H9 (cell line): ENCODE data around the gene KRTAP20-2. TPM values are rescaled to one million over a fixed set of nuclear protein-coding genes. Genes with fewer than 3 reads are reported as not detected.

Experiments
- DNase-seq: peaks from one replicate; pipeline ENCODE4 v3.0.0-alpha.2; 2017
- H2AFZ ChIP-seq: one replicate; pipeline ENCODE4 v1.6.1; 2013; ENCODE audit warnings: mild to moderate bottlenecking, low read length, control low read depth, moderate library complexity
- H2AK5ac ChIP-seq: 2 replicates; pipeline ENCODE4 v1.6.1; 2013; ENCODE audit warnings: low read length, control low read depth, mixed read lengths; ENCODE audit not compliant: insufficient read length
- H2BK120ac ChIP-seq: one replicate; pipeline ENCODE4 v1.6.1; 2013; ENCODE audit warnings: low read depth, mild to moderate bottlenecking, low read length, control low read depth, inconsistent platforms; ENCODE audit not compliant: poor library complexity, severe bottlenecking
- H2BK12ac ChIP-seq: 2 replicates; pipeline ENCODE4 v1.6.1; 2013; ENCODE audit warnings: low read length, control low read depth, mixed read lengths, low read depth; ENCODE audit not compliant: insufficient read length
- H2BK15ac ChIP-seq: 2 replicates; pipeline ENCODE4 v1.6.1; 2013; ENCODE audit warnings: low read depth, low read length, control low read depth
- H2BK20ac ChIP-seq: one replicate; pipeline ENCODE4 v1.6.1; 2013; ENCODE audit warnings: low read depth, mild to moderate bottlenecking, low read length, control low read depth, inconsistent platforms; ENCODE audit not compliant: poor library complexity, severe bottlenecking
- H2BK5ac ChIP-seq: 2 replicates; pipeline ENCODE4 v1.6.1; 2013; ENCODE audit warnings: low read length, control low read depth, mixed read lengths; ENCODE audit not compliant: insufficient read length
- H3K14ac ChIP-seq: 2 replicates; pipeline ENCODE4 v1.6.1; 2013; ENCODE audit warnings: low read length, control low read depth; ENCODE audit not compliant: insufficient read depth
- H3K18ac ChIP-seq: 2 replicates; pipeline ENCODE4 v1.6.1; 2013; ENCODE audit warnings: low read depth, mild to moderate bottlenecking, mixed read lengths, low read length, control low read depth; ENCODE audit not compliant: insufficient read length
- H3K23ac ChIP-seq: 2 replicates; pipeline ENCODE4 v1.6.1; 2013; ENCODE audit warnings: low read length, control low read depth, mixed read lengths, low read depth; ENCODE audit not compliant: insufficient read length
- H3K23me2 ChIP-seq: 2 replicates; pipeline ENCODE4 v1.6.1; 2013; ENCODE audit warnings: low read depth, mild to moderate bottlenecking, mixed read lengths, low read length, control low read depth; ENCODE audit not compliant: insufficient read length, poor library complexity, severe bottlenecking
- H3K27ac ChIP-seq: 2 replicates; pipeline ENCODE4 v1.5.1; 2013; ENCODE audit warnings: low read length, control low read depth, mixed read lengths, low read depth; ENCODE audit not compliant: insufficient read length
- H3K27me3 ChIP-seq: 2 replicates; pipeline ENCODE4 v1.6.1; 2013; ENCODE audit warnings: low read length, control low read depth, inconsistent platforms; ENCODE audit not compliant: insufficient read depth
- H3K4ac ChIP-seq: 2 replicates; pipeline ENCODE4 v1.6.1; 2013; ENCODE audit warnings: low read depth, mild to moderate bottlenecking, control low read depth, inconsistent platforms, low read length, moderate library complexity
- H3K4me1 ChIP-seq: 2 replicates; pipeline ENCODE4 v1.6.1; 2013; ENCODE audit warnings: low read length, control low read depth, inconsistent platforms; ENCODE audit not compliant: insufficient read depth
- H3K4me2 ChIP-seq: 2 replicates; pipeline ENCODE4 v1.6.1; 2013; ENCODE audit warnings: low read length, control low read depth, mixed read lengths; ENCODE audit not compliant: insufficient read length, insufficient read depth
- H3K56ac ChIP-seq: 2 replicates; pipeline ENCODE4 v1.6.1; 2013; ENCODE audit warnings: low read depth, mild to moderate bottlenecking, mixed read lengths, low read length, control low read depth; ENCODE audit not compliant: insufficient read length
- H3K79me1 ChIP-seq: 2 replicates; pipeline ENCODE4 v1.6.1; 2013; ENCODE audit warnings: low read depth, mild to moderate bottlenecking, moderate library complexity, low read length, control low read depth, inconsistent platforms; ENCODE audit not compliant: insufficient read depth, poor library complexity, severe bottlenecking
- H3K79me2 ChIP-seq: 2 replicates; pipeline ENCODE4 v1.6.1; 2013; ENCODE audit warnings: low read length, control low read depth, inconsistent platforms; ENCODE audit not compliant: insufficient read depth
- H3K9ac ChIP-seq: 2 replicates; pipeline ENCODE4 v1.6.1; 2013; ENCODE audit warnings: low read length, control low read depth, mixed read lengths; ENCODE audit not compliant: insufficient read length; ENCODE audit errors: extremely low read depth
- H3K9me3 ChIP-seq: one replicate; pipeline ENCODE4 v1.6.1; 2013; ENCODE audit warnings: low read depth, low read length, inconsistent platforms; ENCODE audit not compliant: control insufficient read depth
- H3T11ph ChIP-seq: one replicate; pipeline ENCODE4 v1.6.1; 2013; ENCODE audit warnings: mild to moderate bottlenecking, low read length, control low read depth, inconsistent platforms
- H4K20me1 ChIP-seq: one replicate; pipeline ENCODE4 v1.6.1; 2013; ENCODE audit not compliant: control insufficient read depth, insufficient read length, insufficient read depth
- H4K5ac ChIP-seq: 2 replicates; pipeline ENCODE4 v1.6.1; 2013; ENCODE audit warnings: low read depth, mild to moderate bottlenecking, mixed read lengths, low read length, control low read depth; ENCODE audit not compliant: insufficient read length
- H4K8ac ChIP-seq: replicated peaks from 2 replicates; pipeline ENCODE4 v1.6.1; 2013; ENCODE audit warnings: low read length, control low read depth, mixed read lengths, low read depth; ENCODE audit not compliant: insufficient read length
- H4K91ac ChIP-seq: 2 replicates; pipeline ENCODE4 v1.6.1; 2013; ENCODE audit warnings: low read depth, mild to moderate bottlenecking, moderate library complexity, mixed read lengths, low read length, control low read depth; ENCODE audit not compliant: insufficient read length
- H3K27ac Mint-ChIP-seq, 3 experiments: 2 replicates in 2 of 3; 3 replicates in 1 of 3; pipeline ENCODE4 v1.8.0; 2020 to 2021; ENCODE audit warnings: mixed read lengths in 3 of 3, mild to moderate bottlenecking in 1 of 3, moderate library complexity in 1 of 3
- H3K27me3 Mint-ChIP-seq: 2 replicates; pipeline ENCODE4 v1.8.0; 2021; ENCODE audit warnings: low read depth, mild to moderate bottlenecking, moderate library complexity, mixed read lengths
- H3K36me3 Mint-ChIP-seq, 3 experiments: 2 replicates in 2 of 3; 3 replicates in 1 of 3; pipeline ENCODE4 v1.8.0; 2020 to 2021; ENCODE audit warnings: low read depth in 3 of 3, mixed read lengths in 3 of 3; ENCODE audit not compliant: insufficient read depth in 1 of 3
- H3K4me1 Mint-ChIP-seq, 2 experiments: 2 replicates each; pipeline ENCODE4 v1.8.0; 2020; ENCODE audit warnings: mixed read lengths in 2 of 2
- H3K4me3 Mint-ChIP-seq, 2 experiments: 2 replicates in 1 of 2; 3 replicates in 1 of 2; pipeline ENCODE4 v1.8.0; 2020 to 2021; ENCODE audit warnings: mild to moderate bottlenecking in 2 of 2, mixed read lengths in 2 of 2, moderate library complexity in 1 of 2
- H3K9me3 Mint-ChIP-seq, 2 experiments: 2 replicates in 1 of 2; 3 replicates in 1 of 2; pipeline ENCODE4 v1.8.0; 2020; ENCODE audit warnings: mild to moderate bottlenecking in 2 of 2, mixed read lengths in 2 of 2, moderate library complexity in 1 of 2
- CTCF ChIP-seq: fragments of 200-600 bp; sonication (generic); conservative IDR thresholded peaks from 3 replicates; pipeline ENCODE4 v1.8.0; 2021; ENCODE audit warnings: antibody characterized with exemption, mild to moderate bottlenecking
- total RNA-seq: library from RNA; stranded (reverse); gene quantifications from 2 replicates; pipeline ENCODE4 v1.2.1, GENCODE V29; 2021

Gene KRTAP20-2
- total RNA-seq, 1 experiment from 2014 or later: not detected

- no peak overlapping the region for H3T11ph ChIP-seq
- H3K4ac ChIP-seq: no peak overlapping the region
- no peak overlapping the region for H3K27ac Mint-ChIP-seq
- no peak overlapping the region for H4K91ac ChIP-seq
- H3K56ac ChIP-seq: no peak overlapping the region
- H3K79me1 ChIP-seq: no peaks in the 10 kb centered on the region
- no peaks in the 10 kb centered on the region for H3K79me2 ChIP-seq
- no peaks in the 10 kb centered on the region for H3K23me2 ChIP-seq
- H4K8ac ChIP-seq: no peak overlapping the region
- H2BK120ac ChIP-seq: no peak overlapping the region
- H3K23ac ChIP-seq: no peak overlapping the region
- H2BK12ac ChIP-seq: no peak overlapping the region
- H3K36me3 Mint-ChIP-seq: peaks cover 0 to 24% (median 0%) of the 10 kb centered on the region in 3 experiments; a peak in 3 of 7 replicates
- H2AK5ac ChIP-seq: no peak overlapping the region
- H2BK20ac ChIP-seq: no peak overlapping the region
- no peaks in the 10 kb centered on the region for H3K4me1 ChIP-seq
- peaks cover 0 to 38% of the 10 kb centered on the region in 2 experiments; a peak in 2 of 5 replicates for H3K9me3 Mint-ChIP-seq
- H4K20me1 ChIP-seq: no peaks in the 10 kb centered on the region
- no peak overlapping the region for H2BK5ac ChIP-seq
- H3K4me1 Mint-ChIP-seq: no peaks in the 10 kb centered on the region
- H3K27me3 ChIP-seq: no peaks in the 10 kb centered on the region
- H3K9ac ChIP-seq: no peak overlapping the region
- H3K4me3 Mint-ChIP-seq: no peak overlapping the region
- H3K27ac ChIP-seq: no peak overlapping the region
- no peak overlapping the region for H3K18ac ChIP-seq
- H3K9me3 ChIP-seq: no peaks in the 10 kb centered on the region
- H2AFZ ChIP-seq: no peak overlapping the region
- no peak overlapping the region for H4K5ac ChIP-seq
- H3K27me3 Mint-ChIP-seq: no peaks in the 10 kb centered on the region; the same call in 1 of the 2 replicates
- no peak overlapping the region for H2BK15ac ChIP-seq
- H3K4me2 ChIP-seq: no peak overlapping the region
- H3K14ac ChIP-seq: no peak overlapping the region
- no peak for TF ChIP-seq CTCF
- DNase-seq: no peak
Measured at GRCh38 chr21:30652891-30653290, 17.9 kb downstream of the KRTAP20-2 start.
